Heart left ventricle (tissue), 13 donors: ENCODE measurements around the gene NAE1.

ENCODE experiments used
- POLR2A ChIP-seq, 2 donors: fragments of 450-650 bp; IDR thresholded peaks; one replicate each; pipeline ENCODE4 v1.6.1; 2017; ENCODE audit warnings: antibody characterized with exemption in 2 of 2, mild to moderate bottlenecking in 2 of 2, moderate library complexity in 2 of 2
- TF ChIP-seq, protein P1 (sequence below), 12 donors: fragments of 200-600 bp; sonication (generic) in 4 of 12; IDR thresholded peaks; one replicate each; pipeline versions ENCODE4 v1.5.0 to v1.8.0; 2018 to 2022; ENCODE audit warnings: antibody characterized with exemption in 12 of 12, mild to moderate bottlenecking in 5 of 12
- donor health status: ischemic (EF 13 %, LVEDD 7.1; RV severe dilation, severe dysfunction).
- donor health status: DM: no; HTN: yes; CAD: no.
- donor health status: DM: no; HTN: no; CAD: no.
- donor health status: ischemic (EF 25% LVEDD 6.9; RV normal size, moderate dysfunction).
- donor health status: ischemic (EF 25% LVEDD 5.7; RV mildly dilated, moderate dysfunction).
- donor health status: ischemic (EF 35%, LVEDD 5.7; RV mildly dilated, moderate dysfunction).
- donor health status: nonischemic (EF 11% LVEDD 7.7; RV severe dilation, severe dysfunction).
- donor health status: DM: yes; HTN: yes; CAD: no.
- donor health status: PGD.
- donor health status: ischemic (EF 29% LVEDD 5.4; RV normal size, mild dysfunction).
- donor health status: nonischemic (EF 23%, LVEDD 6.1; RV moderate dilation, normal function).

DNA sequence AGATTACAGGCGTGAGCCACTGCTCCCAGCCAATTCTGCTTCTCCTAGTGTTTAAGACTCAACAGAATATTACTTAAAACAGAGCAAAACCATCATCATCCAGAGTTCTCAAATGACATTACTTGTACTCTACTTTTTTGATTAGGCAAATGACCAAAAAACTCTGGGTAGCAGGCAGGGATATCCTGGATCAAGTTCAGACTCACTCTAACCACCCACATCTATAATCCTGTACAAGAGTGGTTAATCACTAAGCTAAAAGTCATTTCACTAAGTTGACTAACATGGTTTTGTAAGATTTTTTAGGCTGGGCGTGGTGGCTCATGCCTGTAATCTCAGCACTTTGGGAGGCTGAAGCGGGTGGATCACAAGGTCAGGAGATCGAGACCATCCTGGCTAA, 6.8 kb downstream of the NAE1 start:
- TF ChIP-seq, protein P1, sequence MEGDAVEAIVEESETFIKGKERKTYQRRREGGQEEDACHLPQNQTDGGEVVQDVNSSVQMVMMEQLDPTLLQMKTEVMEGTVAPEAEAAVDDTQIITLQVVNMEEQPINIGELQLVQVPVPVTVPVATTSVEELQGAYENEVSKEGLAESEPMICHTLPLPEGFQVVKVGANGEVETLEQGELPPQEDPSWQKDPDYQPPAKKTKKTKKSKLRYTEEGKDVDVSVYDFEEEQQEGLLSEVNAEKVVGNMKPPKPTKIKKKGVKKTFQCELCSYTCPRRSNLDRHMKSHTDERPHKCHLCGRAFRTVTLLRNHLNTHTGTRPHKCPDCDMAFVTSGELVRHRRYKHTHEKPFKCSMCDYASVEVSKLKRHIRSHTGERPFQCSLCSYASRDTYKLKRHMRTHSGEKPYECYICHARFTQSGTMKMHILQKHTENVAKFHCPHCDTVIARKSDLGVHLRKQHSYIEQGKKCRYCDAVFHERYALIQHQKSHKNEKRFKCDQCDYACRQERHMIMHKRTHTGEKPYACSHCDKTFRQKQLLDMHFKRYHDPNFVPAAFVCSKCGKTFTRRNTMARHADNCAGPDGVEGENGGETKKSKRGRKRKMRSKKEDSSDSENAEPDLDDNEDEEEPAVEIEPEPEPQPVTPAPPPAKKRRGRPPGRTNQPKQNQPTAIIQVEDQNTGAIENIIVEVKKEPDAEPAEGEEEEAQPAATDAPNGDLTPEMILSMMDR (IDR thresholded peaks at IDR 0.05) = no peak
- no peak for TF ChIP-seq POLR2A (IDR thresholded peaks at IDR 0.05)
